ENCODE data around the gene HSFX4. TPM values are rescaled to one million over a fixed set of nuclear protein-coding genes. Genes with fewer than 3 reads are reported as not detected.
"Not testable (repeated sequence)": the region's sequence is repeated elsewhere in the genome, so short reads cannot be mapped to it uniquely, and the experiment has no call there.

The HSFX4 gene, protein sequence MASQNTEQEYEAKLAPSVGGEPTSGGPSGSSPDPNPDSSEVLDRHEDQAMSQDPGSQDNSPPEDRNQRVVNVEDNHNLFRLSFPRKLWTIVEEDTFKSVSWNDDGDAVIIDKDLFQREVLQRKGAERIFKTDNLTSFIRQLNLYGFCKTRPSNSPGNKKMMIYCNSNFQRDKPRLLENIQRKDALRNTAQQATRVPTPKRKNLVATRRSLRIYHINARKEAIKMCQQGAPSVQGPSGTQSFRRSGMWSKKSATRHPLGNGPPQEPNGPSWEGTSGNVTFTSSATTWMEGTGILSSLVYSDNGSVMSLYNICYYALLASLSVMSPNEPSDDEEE
- total RNA-seq: not detected
- polyA plus RNA-seq: under 1 TPM in 1 of 2 donors, not detected in 1; 0.09 TPM

DNA sequence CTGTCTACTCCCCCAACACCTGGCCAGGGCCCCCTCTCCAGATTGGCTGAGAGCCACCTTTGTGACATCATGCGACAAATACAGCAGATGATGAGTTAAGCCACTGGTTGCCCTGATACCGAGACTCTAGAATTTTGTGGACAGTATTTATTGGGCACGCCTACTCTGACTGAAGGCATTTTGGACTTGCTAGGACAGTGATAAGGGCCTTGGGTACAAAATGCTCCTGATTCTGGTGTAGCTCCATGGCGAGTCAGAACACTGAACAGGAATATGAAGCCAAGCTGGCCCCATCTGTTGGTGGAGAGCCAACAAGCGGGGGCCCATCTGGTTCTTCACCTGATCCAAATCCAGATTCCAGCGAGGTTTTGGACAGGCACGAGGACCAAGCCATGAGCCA is at the start of gene HSFX4:
TSS of gene HSFX4 (plus strand) at position 174 of the 400 bp plus-strand sequence. CDS start at position 246, 72 bp downstream.
- 86 to 94% methylated on average over 2 to 3 of the region's 7 CpGs for WGBS, 2 donors
- H3K27ac ChIP-seq; FAIRE-seq; intact Hi-C loops (cut with DNase I); H3K4me1 ChIP-seq; H3K36me3 ChIP-seq; H3K27me3 ChIP-seq; H3K9me3 ChIP-seq; ATAC-seq; H3K4me3 ChIP-seq; DNase-seq: not testable (repeated sequence)

DNA sequence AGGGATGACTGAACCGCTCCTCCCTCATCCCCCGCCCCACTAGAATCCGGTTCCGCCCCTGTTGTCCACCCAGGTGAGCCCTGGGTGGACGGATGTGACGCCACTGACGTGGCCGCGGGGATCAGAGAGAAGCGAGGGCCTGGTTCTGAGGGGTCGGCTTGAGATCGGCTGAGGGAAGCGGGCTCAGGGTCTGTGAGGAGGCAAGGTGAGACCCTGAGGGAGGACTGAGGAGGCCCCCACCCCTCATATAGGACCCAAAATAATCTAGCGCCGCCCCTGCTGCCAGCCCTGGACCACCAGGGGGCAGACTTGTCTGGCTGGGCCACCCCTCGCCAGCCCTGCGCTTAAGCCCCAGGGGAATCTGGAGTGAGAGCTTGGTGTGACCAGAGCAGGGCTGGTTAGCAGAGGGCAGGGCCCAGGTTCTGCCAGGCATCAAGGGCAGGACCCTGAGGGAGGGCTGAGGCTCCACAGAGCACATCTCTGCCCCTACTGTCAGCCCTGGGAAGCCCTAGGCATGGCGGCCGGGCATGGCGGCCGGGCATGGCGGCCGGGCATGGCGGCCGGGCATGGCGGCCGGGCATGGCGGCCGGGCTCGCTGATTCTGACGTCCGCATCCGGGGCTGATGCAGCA is 48.2 kb upstream of the HSFX4 start, which contains the start of gene MAGEA8:
TSS of gene MAGEA8 (plus strand) at position 103 of the 631 bp plus-strand sequence. CDS start 3,090 bp downstream, outside the sequence.
- peak in 1 of 6 donors; percentile 51 for DNase-seq

DNA sequence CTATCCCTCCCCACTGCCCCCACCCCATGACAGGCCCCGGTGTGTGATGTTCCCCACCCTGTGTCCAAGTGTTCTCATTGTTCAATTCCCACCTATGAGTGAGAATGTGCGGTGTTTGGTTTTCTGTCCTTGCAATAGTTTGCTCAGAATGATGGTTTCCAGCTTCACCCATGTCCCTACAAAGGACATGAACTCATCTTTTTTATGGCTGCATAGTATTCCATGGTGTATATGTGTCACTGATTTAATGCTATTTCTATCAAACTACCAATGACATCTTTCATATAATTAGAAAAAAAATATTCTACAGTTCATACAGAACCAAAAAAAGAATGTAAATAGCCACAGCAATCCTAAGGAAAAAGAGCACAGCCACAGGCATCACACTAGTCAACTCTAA is 38.5 kb upstream of the HSFX4 start:
- intact Hi-C loops (cut with DNase I); H3K4me3 ChIP-seq; ATAC-seq; H3K27ac ChIP-seq; H3K36me3 ChIP-seq; FAIRE-seq; H3K4me1 ChIP-seq; H3K27me3 ChIP-seq; DNase-seq; H3K9me3 ChIP-seq: not testable (repeated sequence)
- 78 to 93% methylated on average over 1 to 2 of the region's 2 CpGs for WGBS, 2 donors

More for the DNA sequence above, 48.2 kb upstream of the HSFX4 start, which contains the start of gene MAGEA8:
- TF ChIP-seq, protein P1, sequence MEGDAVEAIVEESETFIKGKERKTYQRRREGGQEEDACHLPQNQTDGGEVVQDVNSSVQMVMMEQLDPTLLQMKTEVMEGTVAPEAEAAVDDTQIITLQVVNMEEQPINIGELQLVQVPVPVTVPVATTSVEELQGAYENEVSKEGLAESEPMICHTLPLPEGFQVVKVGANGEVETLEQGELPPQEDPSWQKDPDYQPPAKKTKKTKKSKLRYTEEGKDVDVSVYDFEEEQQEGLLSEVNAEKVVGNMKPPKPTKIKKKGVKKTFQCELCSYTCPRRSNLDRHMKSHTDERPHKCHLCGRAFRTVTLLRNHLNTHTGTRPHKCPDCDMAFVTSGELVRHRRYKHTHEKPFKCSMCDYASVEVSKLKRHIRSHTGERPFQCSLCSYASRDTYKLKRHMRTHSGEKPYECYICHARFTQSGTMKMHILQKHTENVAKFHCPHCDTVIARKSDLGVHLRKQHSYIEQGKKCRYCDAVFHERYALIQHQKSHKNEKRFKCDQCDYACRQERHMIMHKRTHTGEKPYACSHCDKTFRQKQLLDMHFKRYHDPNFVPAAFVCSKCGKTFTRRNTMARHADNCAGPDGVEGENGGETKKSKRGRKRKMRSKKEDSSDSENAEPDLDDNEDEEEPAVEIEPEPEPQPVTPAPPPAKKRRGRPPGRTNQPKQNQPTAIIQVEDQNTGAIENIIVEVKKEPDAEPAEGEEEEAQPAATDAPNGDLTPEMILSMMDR (IDR thresholded peaks at IDR 0.05): no peak
- Histone ChIP-seq H3K27ac (no peak within 1 kb of the TSS), H3K4me3 (no peak within 1 kb of the TSS), H3K36me3 (no peaks in the 10 kb centered on the region), H3K9me3 (no peaks in the 10 kb centered on the region), H3K27me3 (peaks cover 0 to 3% (median 0%) of the 10 kb centered on the region in 4 donors), H3K4me1 (no peaks in the 10 kb centered on the region)
- no peak for FAIRE-seq
- intact Hi-C loops (cut with DNase I): no loop called here
- ATAC-seq: no peak
- 88 to 92% methylated on average over 29 to 33 of the region's 33 CpGs for WGBS, 2 donors

DNA sequence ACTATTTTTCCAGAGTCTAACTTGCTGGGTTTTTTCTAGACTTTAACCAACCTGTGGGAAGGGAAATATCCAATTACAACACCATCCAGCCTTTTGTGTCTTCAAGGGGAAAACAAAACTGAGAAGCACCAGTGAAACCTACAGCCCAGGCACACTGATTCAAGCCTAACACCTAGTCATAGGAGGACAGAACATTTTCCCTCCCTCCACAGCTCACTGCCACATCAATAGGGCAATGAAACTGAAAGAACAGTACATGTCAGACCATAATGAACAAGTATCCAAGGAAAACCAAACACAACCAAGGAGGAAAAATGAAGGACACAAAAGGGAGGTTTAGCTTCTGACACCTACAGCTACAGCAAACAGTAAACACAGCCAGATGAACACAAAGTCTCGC is 30.8 kb upstream of the HSFX4 start:
- intact Hi-C loops (cut with DNase I): no loop called here
- Histone ChIP-seq H3K36me3 (no peaks in the 10 kb centered on the region), H3K9me3 (no peaks in the 10 kb centered on the region), H3K4me1 (no peaks in the 10 kb centered on the region), H3K4me3 (no peak overlapping the region), H3K27me3 (peaks cover 0 to 22% (median 2%) of the 10 kb centered on the region in 4 donors), H3K27ac (no peak overlapping the region)
- WGBS, 2 donors: 46 to 69% methylated on average over 1 of the region's 1 CpG
- FAIRE-seq: no peak
- no peak for DNase-seq
- ATAC-seq: no peak
- TF ChIP-seq, protein P1 (IDR thresholded peaks at IDR 0.05): no peak

DNA sequence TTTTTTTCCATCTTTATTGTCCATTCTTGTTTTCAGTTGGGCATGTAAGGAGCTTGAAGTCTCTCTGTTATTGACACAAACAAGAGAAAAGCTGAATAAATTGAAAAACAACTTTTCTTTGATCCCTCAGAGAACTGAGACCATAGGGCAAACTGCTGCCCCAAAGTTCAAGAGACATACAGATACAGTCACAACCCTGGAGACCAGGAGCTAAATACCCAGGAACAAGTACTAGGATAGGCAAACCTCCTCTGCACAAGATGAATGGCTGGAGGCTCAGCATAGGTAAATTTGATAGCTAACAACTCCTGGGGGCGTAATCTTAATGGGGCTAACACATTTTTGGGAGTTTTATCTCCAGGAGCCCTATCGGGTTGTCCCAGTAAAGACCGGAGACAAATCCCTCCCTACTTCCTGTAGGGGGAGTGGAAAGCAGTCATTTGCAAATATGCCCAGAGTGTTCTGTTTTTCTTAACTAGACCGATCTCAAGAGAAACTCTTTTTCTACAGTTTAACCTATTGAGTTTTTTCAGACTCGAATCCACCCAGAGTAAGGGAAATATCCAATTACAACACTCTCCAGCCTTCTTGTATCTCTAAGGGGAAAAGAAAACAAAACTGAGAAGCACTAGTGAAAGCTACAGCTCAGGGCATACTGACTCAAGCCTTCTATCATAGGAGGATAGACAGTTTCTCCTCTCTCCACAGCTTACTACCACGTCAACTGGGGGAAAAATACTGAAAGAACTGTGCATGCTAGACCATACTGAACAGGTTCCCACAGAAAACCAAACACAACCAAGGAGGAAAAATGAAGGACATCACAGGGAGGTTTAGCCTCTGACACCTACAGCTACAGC is 25.3 kb upstream of the HSFX4 start:
- peaks cover 0 to 20% (median 0%) of the 10 kb centered on the region in 4 donors for H3K27me3 ChIP-seq
- ATAC-seq: peak; percentile 40 to 75 (median 66)
- no peak overlapping the region for H3K27ac ChIP-seq
- intact Hi-C loops (cut with DNase I): no loop called here
- FAIRE-seq: no peak
- 7 to 29% methylated on average over 6 of the region's 6 CpGs for WGBS, 2 donors
- no peak for DNase-seq
- TF ChIP-seq, protein P1 (IDR thresholded peaks at IDR 0.05): no peak
- H3K4me1 ChIP-seq: no peaks in the 10 kb centered on the region
- H3K36me3 ChIP-seq: no peaks in the 10 kb centered on the region
- peak overlapping the region in 1 of 4 donors; percentile 8 for H3K4me3 ChIP-seq
- no peaks in the 10 kb centered on the region for H3K9me3 ChIP-seq
